Measurements from ENCODE around the gene PRRT1B. TPM values are rescaled to one million over a fixed set of nuclear protein-coding genes. Genes with fewer than 3 reads are reported as not detected.

PRRT1B gene
- total and polyA plus RNA-seq, 2 of the 4 experiments (the other 2 are of a cell fraction): not detected

GRCh38 chr9:131605770-131606590 is 60.7 kb downstream of the PRRT1B start:
- Histone ChIP-seq H4K91ac (ENCODE audit: insufficient read depth, low read depth, low read length) (no peak overlapping the region; the same call in 1 of the 2 replicates), H2BK120ac (ENCODE audit: low read depth, low read length) (0 out of 2 replicates have a peak overlapping the region, but pooled peaks have one; percentile 20), H3K27me3 (ENCODE audit: control insufficient read depth, insufficient read depth, low read length) (no peaks in the 10 kb centered on the region), H2BK5ac (ENCODE audit: low read depth, low read length, poor library complexity, severe bottlenecking) (no peak overlapping the region), H3K14ac (replicated peaks; ENCODE audit: low read depth, low read length) (no peak overlapping the region), H4K20me1 (ENCODE audit: insufficient read depth, low read length) (peaks cover 10% of the 10 kb centered on the region), H3K4me1 (ENCODE audit: control insufficient read depth, insufficient read depth, low read length) (peaks cover 35% of the 10 kb centered on the region), H3K36me3 (ENCODE audit: control insufficient read depth, insufficient read depth, low read length) (peaks cover 5% of the 10 kb centered on the region), H3K4me3 (ENCODE audit: insufficient read depth, low read depth, low read length) (no peak overlapping the region), H2AFZ (replicated peaks; ENCODE audit: low read length, poor library complexity) (peak overlapping the region; percentile 15), H2AK9ac (replicated peaks; ENCODE audit: low read depth, low read length, poor library complexity) (peak overlapping the region; percentile 52), H4K5ac (ENCODE audit: low read depth, low read length) (no peak overlapping the region), H3K9ac (ENCODE audit: low read depth, low read length) (no peak overlapping the region), H3K56ac (ENCODE audit: extremely low read depth, insufficient read depth, low read length) (no peak overlapping the region), H3K79me1 (ENCODE audit: low read depth in 1 of 2, low read length in 2 of 2) (peaks cover 4 to 22% of the 10 kb centered on the region in 2 experiments; a peak in 3 of 4 replicates), H2AK5ac (ENCODE audit: low read depth, low read length) (peak overlapping the region; percentile 5; the same call in 1 of the 2 replicates), H2BK20ac (ENCODE audit: low read depth, low read length) (no peak overlapping the region), H4K8ac (ENCODE audit: low read depth in 2 of 2, low read length in 2 of 2) (no peak overlapping the region), H3K23ac (ENCODE audit: low read depth, low read length) (no peak overlapping the region), H3K4me2 (ENCODE audit: low read depth, low read length) (no peak overlapping the region), H3K4ac (ENCODE audit: low read depth, low read length) (peak overlapping the region; percentile 12; the same call in 1 of the 2 replicates), H3K9me3 (ENCODE audit: control insufficient read depth, insufficient read depth, low read length) (no peaks in the 10 kb centered on the region), H2BK15ac (ENCODE audit: low read depth, low read length) (no peak overlapping the region; the same call in 2 of the 3 replicates), H3K27ac (ENCODE audit: insufficient read depth, low read length) (no peak overlapping the region), H3K18ac (ENCODE audit: low read depth, low read length) (no peak overlapping the region), H3K9me1 (ENCODE audit: insufficient read depth, low read length) (peaks cover 34% of the 10 kb centered on the region)
- peak; percentile 73 for DNase-seq
- ChIA-PET POLR2A (ENCODE audit: unreplicated experiment) (no interaction called here), CTCF (interaction anchor here (0.7 to 1.7 kb wide), 2 partner anchors 134 kb away, joined by 4 to 5 read pairs; partner anchors contain the start of gene RAPGEF1)
- WGBS, 2 experiments (ENCODE audit: extremely low coverage in 2 of 2, insufficient read length in 1 of 2): 100% methylated on average over 1 of the region's 9 CpGs; no CpG with 5 or more reads in 1 of the 2 experiments
- BruUV-seq (replicated peaks): no TSS peak
- ATAC-seq (ENCODE audit: low read depth): no peak
- in situ Hi-C loops (cut with MboI; ENCODE audit: low sequenced_read_pairs) (no loop called here), dilution Hi-C loops (cut with HindIII; ENCODE audit: low sequenced_read_pairs, unreplicated experiment) (no loop called here), intact Hi-C loops (cut with micrococcal nuclease) (loop anchor here (5.0 kb wide), 1 partner anchor 51 kb away; no protein-coding TSS in a partner anchor)
- TF ChIP-seq RFX5 (IDR thresholded peaks at IDR 0.05; ENCODE audit: low read depth, low read length) (no peak), MAFK (IDR thresholded peaks at IDR 0.05; ENCODE audit: low read depth, low read length) (no peak), CHD1 (IDR thresholded peaks at IDR 0.05; ENCODE audit: low read depth, low read length) (no peak), NFE2L2 (IDR thresholded peaks at IDR 0.05; ENCODE audit: low read depth, low read length) (no peak), RCOR1 (IDR thresholded peaks at IDR 0.05; ENCODE audit: insufficient replicate concordance, low read length) (no peak), CEBPB (IDR thresholded peaks at IDR 0.05; ENCODE audit: low read depth, low read length) (no peak), MAZ (IDR thresholded peaks at IDR 0.05; ENCODE audit: borderline replicate concordance, low read depth, low read length) (no peak), POLR2A (IDR thresholded peaks at IDR 0.05; ENCODE audit: low read depth, low read length) (no peak), SMC3 (IDR thresholded peaks at IDR 0.05; ENCODE audit: low read depth, low read length) (no peak; the same call in 1 of the 2 replicates), MXI1 (IDR thresholded peaks at IDR 0.05; ENCODE audit: borderline replicate concordance, low read depth, low read length) (peak; percentile 87)
- TF ChIP-seq, protein P1, sequence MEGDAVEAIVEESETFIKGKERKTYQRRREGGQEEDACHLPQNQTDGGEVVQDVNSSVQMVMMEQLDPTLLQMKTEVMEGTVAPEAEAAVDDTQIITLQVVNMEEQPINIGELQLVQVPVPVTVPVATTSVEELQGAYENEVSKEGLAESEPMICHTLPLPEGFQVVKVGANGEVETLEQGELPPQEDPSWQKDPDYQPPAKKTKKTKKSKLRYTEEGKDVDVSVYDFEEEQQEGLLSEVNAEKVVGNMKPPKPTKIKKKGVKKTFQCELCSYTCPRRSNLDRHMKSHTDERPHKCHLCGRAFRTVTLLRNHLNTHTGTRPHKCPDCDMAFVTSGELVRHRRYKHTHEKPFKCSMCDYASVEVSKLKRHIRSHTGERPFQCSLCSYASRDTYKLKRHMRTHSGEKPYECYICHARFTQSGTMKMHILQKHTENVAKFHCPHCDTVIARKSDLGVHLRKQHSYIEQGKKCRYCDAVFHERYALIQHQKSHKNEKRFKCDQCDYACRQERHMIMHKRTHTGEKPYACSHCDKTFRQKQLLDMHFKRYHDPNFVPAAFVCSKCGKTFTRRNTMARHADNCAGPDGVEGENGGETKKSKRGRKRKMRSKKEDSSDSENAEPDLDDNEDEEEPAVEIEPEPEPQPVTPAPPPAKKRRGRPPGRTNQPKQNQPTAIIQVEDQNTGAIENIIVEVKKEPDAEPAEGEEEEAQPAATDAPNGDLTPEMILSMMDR (conservative IDR thresholded peaks at IDR 0.05; ENCODE audit: low read depth, low read length): no peak
- TF ChIP-seq, protein P2, sequence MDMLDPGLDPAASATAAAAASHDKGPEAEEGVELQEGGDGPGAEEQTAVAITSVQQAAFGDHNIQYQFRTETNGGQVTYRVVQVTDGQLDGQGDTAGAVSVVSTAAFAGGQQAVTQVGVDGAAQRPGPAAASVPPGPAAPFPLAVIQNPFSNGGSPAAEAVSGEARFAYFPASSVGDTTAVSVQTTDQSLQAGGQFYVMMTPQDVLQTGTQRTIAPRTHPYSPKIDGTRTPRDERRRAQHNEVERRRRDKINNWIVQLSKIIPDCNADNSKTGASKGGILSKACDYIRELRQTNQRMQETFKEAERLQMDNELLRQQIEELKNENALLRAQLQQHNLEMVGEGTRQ (IDR thresholded peaks at IDR 0.05; ENCODE audit: low read depth, low read length): 0 out of 2 replicates have a peak, but pooled peaks have one; percentile 19

All from IMR-90 (cell line).